PC-3 (cell line): Measurements from ENCODE around the gene EIF4G3.

Experiments
- EZH2 ChIP-seq: fragments of 300-600 bp; sonication (generic); IDR thresholded peaks from one replicate; pipeline ENCODE4 v1.6.1; 2017; ENCODE audit warnings: antibody characterized with exemption, mild to moderate bottlenecking, low read length; ENCODE audit not compliant: unreplicated experiment
- EZH2phosphoT487 ChIP-seq: fragments of 300-600 bp; sonication (generic); IDR thresholded peaks from 2 replicates; pipeline ENCODE4 v1.6.1; 2018; ENCODE audit warnings: mild to moderate bottlenecking, antibody characterized with exemption, low read length, borderline replicate concordance
- TF ChIP-seq, protein P1 (sequence below): fragments of 300-600 bp; sonication (generic); conservative IDR thresholded peaks from 2 replicates; pipeline ENCODE4 v1.5.1; 2017; ENCODE audit warnings: antibody characterized with exemption, low read depth, mild to moderate bottlenecking, low read length

DNA sequence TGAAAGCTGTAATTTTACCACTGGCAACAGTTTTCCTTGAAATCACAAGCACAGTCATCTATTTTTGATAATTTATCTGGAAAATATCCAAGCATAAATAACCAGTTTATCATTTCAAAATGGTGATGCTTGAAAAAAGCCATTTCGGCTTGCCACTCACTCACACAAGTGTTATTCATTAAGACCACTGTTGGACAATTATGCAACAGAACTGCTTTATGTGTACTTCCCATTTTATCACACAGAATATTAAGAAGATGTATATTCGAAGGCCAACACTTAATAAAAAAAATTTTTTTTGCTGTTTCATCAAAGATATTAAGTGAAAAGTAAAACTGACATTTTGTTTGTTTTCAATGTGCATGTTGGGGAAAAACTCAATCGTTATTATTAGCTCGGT lies 62.3 kb downstream of the EIF4G3 start:
- TF ChIP-seq, protein P1, sequence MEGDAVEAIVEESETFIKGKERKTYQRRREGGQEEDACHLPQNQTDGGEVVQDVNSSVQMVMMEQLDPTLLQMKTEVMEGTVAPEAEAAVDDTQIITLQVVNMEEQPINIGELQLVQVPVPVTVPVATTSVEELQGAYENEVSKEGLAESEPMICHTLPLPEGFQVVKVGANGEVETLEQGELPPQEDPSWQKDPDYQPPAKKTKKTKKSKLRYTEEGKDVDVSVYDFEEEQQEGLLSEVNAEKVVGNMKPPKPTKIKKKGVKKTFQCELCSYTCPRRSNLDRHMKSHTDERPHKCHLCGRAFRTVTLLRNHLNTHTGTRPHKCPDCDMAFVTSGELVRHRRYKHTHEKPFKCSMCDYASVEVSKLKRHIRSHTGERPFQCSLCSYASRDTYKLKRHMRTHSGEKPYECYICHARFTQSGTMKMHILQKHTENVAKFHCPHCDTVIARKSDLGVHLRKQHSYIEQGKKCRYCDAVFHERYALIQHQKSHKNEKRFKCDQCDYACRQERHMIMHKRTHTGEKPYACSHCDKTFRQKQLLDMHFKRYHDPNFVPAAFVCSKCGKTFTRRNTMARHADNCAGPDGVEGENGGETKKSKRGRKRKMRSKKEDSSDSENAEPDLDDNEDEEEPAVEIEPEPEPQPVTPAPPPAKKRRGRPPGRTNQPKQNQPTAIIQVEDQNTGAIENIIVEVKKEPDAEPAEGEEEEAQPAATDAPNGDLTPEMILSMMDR: no peak
- TF ChIP-seq EZH2 (no peak), EZH2phosphoT487 (no peak)
